ENCODE data around the gene TSPAN12.

The TSPAN12 gene

DNA sequence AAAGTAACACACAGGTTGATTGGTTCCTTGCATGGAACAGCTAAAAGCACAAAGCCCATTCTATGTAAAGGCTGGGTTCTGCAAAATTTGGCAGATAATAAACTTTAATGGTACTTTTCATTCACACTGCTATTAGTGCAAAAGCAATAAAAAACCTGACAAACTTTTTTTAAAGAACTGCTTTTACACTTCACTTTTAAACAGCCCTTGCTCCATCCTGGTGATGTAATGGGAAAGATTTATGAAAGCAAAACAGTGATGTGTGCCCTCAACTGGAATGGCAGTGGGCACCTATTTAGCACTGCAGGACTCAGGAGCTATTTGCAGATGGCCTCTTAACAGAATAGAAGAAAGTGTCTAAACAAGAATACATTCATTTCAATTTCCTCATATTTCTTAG lies 44.9 kb downstream of the TSPAN12 start (continued):
- TF ChIP-seq ZNF248 (tag by site-specific recombination; IDR thresholded peaks at IDR 0.05), result no peak
- no peak for TF ChIP-seq MEIS1 (CRISPR knock-in tag; IDR thresholded peaks at IDR 0.05; ENCODE audit: borderline replicate concordance)
- no peak for TF ChIP-seq ZNF132 (tag by site-specific recombination; IDR thresholded peaks at IDR 0.05; ENCODE audit: borderline replicate concordance)
- TF ChIP-seq ZNF2 (tag by site-specific recombination; IDR thresholded peaks at IDR 0.05), result no peak
- no peak for TF ChIP-seq PRDM1 (tag by site-specific recombination; IDR thresholded peaks at IDR 0.05)
- TF ChIP-seq KLF1 (tag by site-specific recombination; IDR thresholded peaks at IDR 0.05), result no peak
- no peak for TF ChIP-seq SP3 (tag by site-specific recombination; IDR thresholded peaks at IDR 0.05)
- TF ChIP-seq GFI1B (tag by site-specific recombination; IDR thresholded peaks at IDR 0.05), result no peak
- no peak for TF ChIP-seq ZNF776 (tag by site-specific recombination; IDR thresholded peaks at IDR 0.05; ENCODE audit: borderline replicate concordance)
- TF ChIP-seq ZNF24 (tag by site-specific recombination; IDR thresholded peaks at IDR 0.05), result no peak; the same call in 1 of the 2 replicates
- 0 out of 2 replicates have a peak, but pooled peaks have one; percentile 19 for TF ChIP-seq MYNN (tag by site-specific recombination; IDR thresholded peaks at IDR 0.05; ENCODE audit: borderline replicate concordance)
- 0 out of 2 replicates have a peak, but pooled peaks have one; percentile 11 for TF ChIP-seq KLF10 (tag by site-specific recombination; IDR thresholded peaks at IDR 0.05)
- TF ChIP-seq, protein P1, sequence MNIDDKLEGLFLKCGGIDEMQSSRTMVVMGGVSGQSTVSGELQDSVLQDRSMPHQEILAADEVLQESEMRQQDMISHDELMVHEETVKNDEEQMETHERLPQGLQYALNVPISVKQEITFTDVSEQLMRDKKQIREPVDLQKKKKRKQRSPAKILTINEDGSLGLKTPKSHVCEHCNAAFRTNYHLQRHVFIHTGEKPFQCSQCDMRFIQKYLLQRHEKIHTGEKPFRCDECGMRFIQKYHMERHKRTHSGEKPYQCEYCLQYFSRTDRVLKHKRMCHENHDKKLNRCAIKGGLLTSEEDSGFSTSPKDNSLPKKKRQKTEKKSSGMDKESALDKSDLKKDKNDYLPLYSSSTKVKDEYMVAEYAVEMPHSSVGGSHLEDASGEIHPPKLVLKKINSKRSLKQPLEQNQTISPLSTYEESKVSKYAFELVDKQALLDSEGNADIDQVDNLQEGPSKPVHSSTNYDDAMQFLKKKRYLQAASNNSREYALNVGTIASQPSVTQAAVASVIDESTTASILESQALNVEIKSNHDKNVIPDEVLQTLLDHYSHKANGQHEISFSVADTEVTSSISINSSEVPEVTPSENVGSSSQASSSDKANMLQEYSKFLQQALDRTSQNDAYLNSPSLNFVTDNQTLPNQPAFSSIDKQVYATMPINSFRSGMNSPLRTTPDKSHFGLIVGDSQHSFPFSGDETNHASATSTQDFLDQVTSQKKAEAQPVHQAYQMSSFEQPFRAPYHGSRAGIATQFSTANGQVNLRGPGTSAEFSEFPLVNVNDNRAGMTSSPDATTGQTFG (tag by site-specific recombination; IDR thresholded peaks at IDR 0.05; ENCODE audit: borderline replicate concordance), result no peak
- TF ChIP-seq, protein P2, sequence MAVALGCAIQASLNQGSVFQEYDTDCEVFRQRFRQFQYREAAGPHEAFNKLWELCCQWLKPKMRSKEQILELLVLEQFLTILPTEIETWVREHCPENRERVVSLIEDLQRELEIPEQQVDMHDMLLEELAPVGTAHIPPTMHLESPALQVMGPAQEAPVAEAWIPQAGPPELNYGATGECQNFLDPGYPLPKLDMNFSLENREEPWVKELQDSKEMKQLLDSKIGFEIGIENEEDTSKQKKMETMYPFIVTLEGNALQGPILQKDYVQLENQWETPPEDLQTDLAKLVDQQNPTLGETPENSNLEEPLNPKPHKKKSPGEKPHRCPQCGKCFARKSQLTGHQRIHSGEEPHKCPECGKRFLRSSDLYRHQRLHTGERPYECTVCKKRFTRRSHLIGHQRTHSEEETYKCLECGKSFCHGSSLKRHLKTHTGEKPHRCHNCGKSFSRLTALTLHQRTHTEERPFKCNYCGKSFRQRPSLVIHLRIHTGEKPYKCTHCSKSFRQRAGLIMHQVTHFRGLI (tag by site-specific recombination; IDR thresholded peaks at IDR 0.05), result no peak
- TF ChIP-seq ZNF837 (tag by site-specific recombination; IDR thresholded peaks at IDR 0.05), result no peak
- no peak for TF ChIP-seq ZNF658 (tag by site-specific recombination; IDR thresholded peaks at IDR 0.05)
- TF ChIP-seq ZNF155 (tag by site-specific recombination; IDR thresholded peaks at IDR 0.05), result no peak
- no peak for TF ChIP-seq GLI4 (tag by site-specific recombination; IDR thresholded peaks at IDR 0.05)
- TF ChIP-seq, protein P3, sequence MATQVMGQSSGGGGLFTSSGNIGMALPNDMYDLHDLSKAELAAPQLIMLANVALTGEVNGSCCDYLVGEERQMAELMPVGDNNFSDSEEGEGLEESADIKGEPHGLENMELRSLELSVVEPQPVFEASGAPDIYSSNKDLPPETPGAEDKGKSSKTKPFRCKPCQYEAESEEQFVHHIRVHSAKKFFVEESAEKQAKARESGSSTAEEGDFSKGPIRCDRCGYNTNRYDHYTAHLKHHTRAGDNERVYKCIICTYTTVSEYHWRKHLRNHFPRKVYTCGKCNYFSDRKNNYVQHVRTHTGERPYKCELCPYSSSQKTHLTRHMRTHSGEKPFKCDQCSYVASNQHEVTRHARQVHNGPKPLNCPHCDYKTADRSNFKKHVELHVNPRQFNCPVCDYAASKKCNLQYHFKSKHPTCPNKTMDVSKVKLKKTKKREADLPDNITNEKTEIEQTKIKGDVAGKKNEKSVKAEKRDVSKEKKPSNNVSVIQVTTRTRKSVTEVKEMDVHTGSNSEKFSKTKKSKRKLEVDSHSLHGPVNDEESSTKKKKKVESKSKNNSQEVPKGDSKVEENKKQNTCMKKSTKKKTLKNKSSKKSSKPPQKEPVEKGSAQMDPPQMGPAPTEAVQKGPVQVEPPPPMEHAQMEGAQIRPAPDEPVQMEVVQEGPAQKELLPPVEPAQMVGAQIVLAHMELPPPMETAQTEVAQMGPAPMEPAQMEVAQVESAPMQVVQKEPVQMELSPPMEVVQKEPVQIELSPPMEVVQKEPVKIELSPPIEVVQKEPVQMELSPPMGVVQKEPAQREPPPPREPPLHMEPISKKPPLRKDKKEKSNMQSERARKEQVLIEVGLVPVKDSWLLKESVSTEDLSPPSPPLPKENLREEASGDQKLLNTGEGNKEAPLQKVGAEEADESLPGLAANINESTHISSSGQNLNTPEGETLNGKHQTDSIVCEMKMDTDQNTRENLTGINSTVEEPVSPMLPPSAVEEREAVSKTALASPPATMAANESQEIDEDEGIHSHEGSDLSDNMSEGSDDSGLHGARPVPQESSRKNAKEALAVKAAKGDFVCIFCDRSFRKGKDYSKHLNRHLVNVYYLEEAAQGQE (tag by site-specific recombination; IDR thresholded peaks at IDR 0.05), result no peak
- TF ChIP-seq, protein P4, sequence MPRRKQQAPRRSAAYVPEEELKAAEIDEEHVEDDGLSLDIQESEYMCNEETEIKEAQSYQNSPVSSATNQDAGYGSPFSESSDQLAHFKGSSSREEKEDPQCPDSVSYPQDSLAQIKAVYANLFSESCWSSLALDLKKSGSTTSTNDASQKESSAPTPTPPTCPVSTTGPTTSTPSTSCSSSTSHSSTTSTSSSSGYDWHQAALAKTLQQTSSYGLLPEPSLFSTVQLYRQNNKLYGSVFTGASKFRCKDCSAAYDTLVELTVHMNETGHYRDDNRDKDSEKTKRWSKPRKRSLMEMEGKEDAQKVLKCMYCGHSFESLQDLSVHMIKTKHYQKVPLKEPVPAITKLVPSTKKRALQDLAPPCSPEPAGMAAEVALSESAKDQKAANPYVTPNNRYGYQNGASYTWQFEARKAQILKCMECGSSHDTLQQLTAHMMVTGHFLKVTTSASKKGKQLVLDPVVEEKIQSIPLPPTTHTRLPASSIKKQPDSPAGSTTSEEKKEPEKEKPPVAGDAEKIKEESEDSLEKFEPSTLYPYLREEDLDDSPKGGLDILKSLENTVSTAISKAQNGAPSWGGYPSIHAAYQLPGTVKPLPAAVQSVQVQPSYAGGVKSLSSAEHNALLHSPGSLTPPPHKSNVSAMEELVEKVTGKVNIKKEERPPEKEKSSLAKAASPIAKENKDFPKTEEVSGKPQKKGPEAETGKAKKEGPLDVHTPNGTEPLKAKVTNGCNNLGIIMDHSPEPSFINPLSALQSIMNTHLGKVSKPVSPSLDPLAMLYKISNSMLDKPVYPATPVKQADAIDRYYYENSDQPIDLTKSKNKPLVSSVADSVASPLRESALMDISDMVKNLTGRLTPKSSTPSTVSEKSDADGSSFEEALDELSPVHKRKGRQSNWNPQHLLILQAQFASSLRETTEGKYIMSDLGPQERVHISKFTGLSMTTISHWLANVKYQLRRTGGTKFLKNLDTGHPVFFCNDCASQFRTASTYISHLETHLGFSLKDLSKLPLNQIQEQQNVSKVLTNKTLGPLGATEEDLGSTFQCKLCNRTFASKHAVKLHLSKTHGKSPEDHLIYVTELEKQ (tag by site-specific recombination; IDR thresholded peaks at IDR 0.05; ENCODE audit: borderline replicate concordance), result no peak
- TF ChIP-seq ZIC2 (tag by site-specific recombination; IDR thresholded peaks at IDR 0.05), result no peak
- no peak for TF ChIP-seq ZNF433 (tag by site-specific recombination; IDR thresholded peaks at IDR 0.05; ENCODE audit: low read depth)
- TF ChIP-seq, protein P5, sequence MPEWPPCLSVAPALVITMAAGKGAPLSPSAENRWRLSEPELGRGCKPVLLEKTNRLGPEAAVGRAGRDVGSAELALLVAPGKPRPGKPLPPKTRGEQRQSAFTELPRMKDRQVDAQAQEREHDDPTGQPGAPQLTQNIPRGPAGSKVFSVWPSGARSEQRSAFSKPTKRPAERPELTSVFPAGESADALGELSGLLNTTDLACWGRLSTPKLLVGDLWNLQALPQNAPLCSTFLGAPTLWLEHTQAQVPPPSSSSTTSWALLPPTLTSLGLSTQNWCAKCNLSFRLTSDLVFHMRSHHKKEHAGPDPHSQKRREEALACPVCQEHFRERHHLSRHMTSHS (tag by site-specific recombination; IDR thresholded peaks at IDR 0.05), result no peak
- 0 out of 2 replicates have a peak, but pooled peaks have one; percentile 27 for TF ChIP-seq SP7 (tag by site-specific recombination; IDR thresholded peaks at IDR 0.05)
- no peak for TF ChIP-seq ZNF626 (tag by site-specific recombination; IDR thresholded peaks at IDR 0.05)
- no peak for TF ChIP-seq ZNF138 (tag by site-specific recombination; IDR thresholded peaks at IDR 0.05; ENCODE audit: borderline replicate concordance)
- no peak for TF ChIP-seq YY1 (tag by site-specific recombination; IDR thresholded peaks at IDR 0.05)
- TF ChIP-seq RBAK (tag by site-specific recombination; IDR thresholded peaks at IDR 0.05), result no peak
- no peak for TF ChIP-seq ZNF792 (tag by site-specific recombination; IDR thresholded peaks at IDR 0.05)
- no peak for TF ChIP-seq MZF1 (tag by site-specific recombination; IDR thresholded peaks at IDR 0.05; ENCODE audit: borderline replicate concordance)
- no peak for TF ChIP-seq WT1 (tag by site-specific recombination; IDR thresholded peaks at IDR 0.05)

Data from HEK293 (cell line).